Ishikawa (cell line): ENCODE results near the gene ASB4.

Source experiments
- CEBPB ChIP-seq: IDR thresholded peaks from 2 replicates; pipeline ENCODE4 v1.6.1; 2012
- CREB1 ChIP-seq: IDR thresholded peaks from 2 replicates; pipeline ENCODE4 v1.6.1; 2012; ENCODE audit warnings: low read depth
- EGR1 ChIP-seq: IDR thresholded peaks from 2 replicates; pipeline ENCODE4 v1.6.1; 2012
- EP300 ChIP-seq: IDR thresholded peaks from 2 replicates; pipeline ENCODE4 v1.6.1; 2012; ENCODE audit warnings: borderline replicate concordance
- FOXM1 ChIP-seq: IDR thresholded peaks from 2 replicates; pipeline ENCODE4 v1.6.1; 2012; ENCODE audit warnings: low read depth, borderline replicate concordance
- RAD21 ChIP-seq: IDR thresholded peaks from 2 replicates; pipeline ENCODE4 v1.6.1; 2012; ENCODE audit warnings: low read depth
- TAF1 ChIP-seq: IDR thresholded peaks from 2 replicates; pipeline ENCODE4 v1.6.1; 2012; ENCODE audit warnings: low read depth, mild to moderate bottlenecking
- TEAD4 ChIP-seq: IDR thresholded peaks from 2 replicates; pipeline ENCODE4 v1.6.1; 2012
- YY1 ChIP-seq: IDR thresholded peaks from 2 replicates; pipeline ENCODE4 v1.6.1; 2012; ENCODE audit warnings: low read depth
- ZBTB7A ChIP-seq: IDR thresholded peaks from 2 replicates; pipeline ENCODE4 v1.6.1; 2012; ENCODE audit warnings: low read depth
- TF ChIP-seq, protein P1 (sequence below): IDR thresholded peaks from 2 replicates; pipeline ENCODE4 v1.6.1; 2012
- TF ChIP-seq, protein P2 (sequence below): IDR thresholded peaks from 2 replicates; pipeline ENCODE4 v1.6.1; 2012; ENCODE audit warnings: low read depth, mild to moderate bottlenecking

DNA sequence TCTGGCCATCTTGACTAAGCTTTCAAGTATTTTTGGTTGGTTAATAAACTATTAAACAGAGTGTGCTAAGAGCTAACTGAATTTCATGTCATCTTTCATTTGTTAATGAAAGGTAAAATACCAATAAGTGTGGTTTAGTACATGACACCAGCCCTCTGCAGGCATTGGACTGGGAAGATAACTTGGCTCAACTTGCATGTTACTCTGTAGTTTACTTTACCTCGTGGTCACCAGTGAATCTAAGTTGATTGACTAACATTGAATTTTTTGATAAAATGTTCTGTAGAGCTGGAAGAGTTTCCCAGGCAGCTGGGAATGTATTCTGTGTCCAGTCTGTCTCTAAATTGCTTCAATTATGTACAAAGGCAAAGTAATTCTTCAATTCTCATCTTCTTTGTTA, 49.9 kb downstream of the ASB4 start:
- TF ChIP-seq TEAD4 (no peak), CREB1 (no peak), CEBPB (no peak), RAD21 (no peak), YY1 (no peak), TAF1 (no peak), EGR1 (no peak), ZBTB7A (no peak), FOXM1 (no peak), EP300 (no peak)
- TF ChIP-seq, protein P1, sequence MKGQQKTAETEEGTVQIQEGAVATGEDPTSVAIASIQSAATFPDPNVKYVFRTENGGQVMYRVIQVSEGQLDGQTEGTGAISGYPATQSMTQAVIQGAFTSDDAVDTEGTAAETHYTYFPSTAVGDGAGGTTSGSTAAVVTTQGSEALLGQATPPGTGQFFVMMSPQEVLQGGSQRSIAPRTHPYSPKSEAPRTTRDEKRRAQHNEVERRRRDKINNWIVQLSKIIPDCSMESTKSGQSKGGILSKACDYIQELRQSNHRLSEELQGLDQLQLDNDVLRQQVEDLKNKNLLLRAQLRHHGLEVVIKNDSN = no peak
- TF ChIP-seq, protein P2, sequence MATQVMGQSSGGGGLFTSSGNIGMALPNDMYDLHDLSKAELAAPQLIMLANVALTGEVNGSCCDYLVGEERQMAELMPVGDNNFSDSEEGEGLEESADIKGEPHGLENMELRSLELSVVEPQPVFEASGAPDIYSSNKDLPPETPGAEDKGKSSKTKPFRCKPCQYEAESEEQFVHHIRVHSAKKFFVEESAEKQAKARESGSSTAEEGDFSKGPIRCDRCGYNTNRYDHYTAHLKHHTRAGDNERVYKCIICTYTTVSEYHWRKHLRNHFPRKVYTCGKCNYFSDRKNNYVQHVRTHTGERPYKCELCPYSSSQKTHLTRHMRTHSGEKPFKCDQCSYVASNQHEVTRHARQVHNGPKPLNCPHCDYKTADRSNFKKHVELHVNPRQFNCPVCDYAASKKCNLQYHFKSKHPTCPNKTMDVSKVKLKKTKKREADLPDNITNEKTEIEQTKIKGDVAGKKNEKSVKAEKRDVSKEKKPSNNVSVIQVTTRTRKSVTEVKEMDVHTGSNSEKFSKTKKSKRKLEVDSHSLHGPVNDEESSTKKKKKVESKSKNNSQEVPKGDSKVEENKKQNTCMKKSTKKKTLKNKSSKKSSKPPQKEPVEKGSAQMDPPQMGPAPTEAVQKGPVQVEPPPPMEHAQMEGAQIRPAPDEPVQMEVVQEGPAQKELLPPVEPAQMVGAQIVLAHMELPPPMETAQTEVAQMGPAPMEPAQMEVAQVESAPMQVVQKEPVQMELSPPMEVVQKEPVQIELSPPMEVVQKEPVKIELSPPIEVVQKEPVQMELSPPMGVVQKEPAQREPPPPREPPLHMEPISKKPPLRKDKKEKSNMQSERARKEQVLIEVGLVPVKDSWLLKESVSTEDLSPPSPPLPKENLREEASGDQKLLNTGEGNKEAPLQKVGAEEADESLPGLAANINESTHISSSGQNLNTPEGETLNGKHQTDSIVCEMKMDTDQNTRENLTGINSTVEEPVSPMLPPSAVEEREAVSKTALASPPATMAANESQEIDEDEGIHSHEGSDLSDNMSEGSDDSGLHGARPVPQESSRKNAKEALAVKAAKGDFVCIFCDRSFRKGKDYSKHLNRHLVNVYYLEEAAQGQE = no peak
